GM19193 (cell line): ENCODE measurements around the gene CHPT1.

Source experiments
- POLR2A ChIP-seq: IDR thresholded peaks from 4 replicates; pipeline ENCODE4 v1.6.1; 2011; ENCODE audit not compliant: insufficient read depth, insufficient read length; ENCODE audit errors: extremely low read depth

The CHPT1 gene

DNA sequence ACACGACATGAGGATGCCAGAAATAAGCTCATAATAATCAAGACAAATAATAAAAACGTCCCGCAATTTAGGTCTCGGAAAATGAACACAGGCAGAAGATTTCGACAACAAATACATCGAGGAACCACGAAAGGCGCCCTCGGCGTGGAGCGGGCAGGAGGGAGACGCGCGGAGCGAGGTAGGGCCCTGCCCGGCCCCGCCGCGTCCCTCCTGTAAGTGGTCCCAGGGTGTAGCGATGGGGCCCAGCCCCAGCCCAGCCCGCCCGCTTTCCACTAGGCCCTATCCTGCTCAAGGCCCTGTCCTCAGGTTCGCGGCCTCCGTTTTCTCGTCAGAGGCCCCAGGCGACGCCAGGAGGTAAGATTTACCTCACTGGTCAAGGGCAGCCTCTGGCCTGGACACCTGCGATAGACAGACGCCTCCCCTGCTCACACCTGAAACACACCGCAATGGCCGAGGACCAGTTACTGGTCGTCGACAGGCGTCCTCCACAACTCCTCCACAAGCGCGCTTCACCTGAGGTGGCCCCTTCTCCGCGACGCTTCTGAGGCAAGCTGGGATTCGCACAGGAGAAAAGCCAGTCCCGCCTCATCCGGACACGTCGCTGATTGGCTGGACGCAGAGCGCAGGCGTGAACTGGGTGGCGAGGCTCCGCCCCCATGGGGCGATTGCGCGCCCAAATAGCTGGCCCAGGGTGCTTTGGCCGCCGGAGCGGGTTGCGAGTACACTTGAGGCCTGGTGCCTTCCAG, 41.7 kb downstream of the CHPT1 start, which contains the start of gene SYCP3:
TSS of gene SYCP3 (minus strand) at position 543 of the 746 bp plus-strand sequence. CDS start 1,527 bp downstream, outside the sequence.
- TF ChIP-seq POLR2A: no peak

DNA sequence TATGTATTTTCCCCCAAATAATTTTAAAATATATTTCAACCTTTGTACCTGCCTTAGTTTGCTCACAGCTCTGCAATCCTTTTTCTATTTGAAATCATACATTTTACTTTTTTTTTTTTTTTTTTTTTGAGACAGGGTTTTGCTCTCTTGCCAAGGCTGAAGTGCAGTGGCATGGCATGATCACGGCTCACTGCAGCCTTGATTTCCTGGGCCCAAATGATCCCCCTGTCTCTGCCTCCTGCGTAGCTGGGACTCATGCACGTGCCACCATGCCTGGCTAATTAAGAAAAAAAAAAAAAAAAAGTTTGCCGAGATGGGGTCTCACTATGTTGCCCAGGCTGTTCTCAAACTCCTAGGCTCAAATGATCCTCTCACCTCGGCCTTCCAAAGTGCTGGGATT, 43.1 kb downstream of the CHPT1 start:
- TF ChIP-seq POLR2A: no peak

GRCh38 chr12:101740980-101741379, 43.5 kb downstream of the CHPT1 start:
- no peak for TF ChIP-seq POLR2A

GRCh38 chr12:101743242-101743641, 45.8 kb downstream of the CHPT1 start:
- TF ChIP-seq POLR2A: no peak

DNA sequence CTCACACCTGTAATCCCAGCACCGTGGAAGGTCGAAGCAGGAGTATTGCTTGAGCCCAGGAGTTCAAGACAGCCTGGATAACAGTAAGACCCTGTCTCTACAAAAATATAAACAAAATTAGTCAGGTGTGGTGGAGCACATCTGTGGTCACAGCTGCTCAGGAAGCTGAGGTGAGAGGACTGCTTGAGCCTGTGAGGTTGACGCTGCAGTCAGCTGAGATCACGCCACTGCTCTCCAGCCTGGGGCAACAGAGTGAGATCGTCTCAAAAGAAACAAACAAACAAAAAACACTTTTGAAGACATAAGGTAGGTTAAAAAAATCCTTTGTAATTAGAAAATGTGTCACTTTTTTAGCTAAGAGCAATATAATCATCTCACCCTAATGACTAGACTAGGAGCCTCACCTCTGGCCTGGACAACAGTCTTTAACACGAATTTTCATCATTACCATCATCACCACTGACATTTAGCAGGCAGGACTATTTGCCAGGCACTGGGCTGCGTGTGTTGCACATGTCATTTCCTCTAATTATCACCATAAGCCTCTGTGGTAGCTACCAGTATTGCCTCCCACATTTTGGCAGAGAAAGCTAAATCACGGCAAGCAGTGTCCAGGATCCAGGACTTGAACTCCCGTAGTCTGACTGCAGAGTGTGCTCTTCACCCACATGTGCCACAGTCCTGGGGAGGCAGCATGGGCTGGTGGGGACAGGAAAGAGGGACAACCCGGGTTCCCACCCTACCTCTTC, 46.5 kb downstream of the CHPT1 start:
- no peak for TF ChIP-seq POLR2A

- TF ChIP-seq POLR2A: no peak
These were observed 48.0 kb downstream of the CHPT1 start for GRCh38 chr12:101745481-101745880.

- no peak for TF ChIP-seq POLR2A
These were observed 48.8 kb downstream of the CHPT1 start for GRCh38 chr12:101746196-101746595.

GRCh38 chr12:101746661-101747060, 49.2 kb downstream of the CHPT1 start:
- no peak for TF ChIP-seq POLR2A

DNA sequence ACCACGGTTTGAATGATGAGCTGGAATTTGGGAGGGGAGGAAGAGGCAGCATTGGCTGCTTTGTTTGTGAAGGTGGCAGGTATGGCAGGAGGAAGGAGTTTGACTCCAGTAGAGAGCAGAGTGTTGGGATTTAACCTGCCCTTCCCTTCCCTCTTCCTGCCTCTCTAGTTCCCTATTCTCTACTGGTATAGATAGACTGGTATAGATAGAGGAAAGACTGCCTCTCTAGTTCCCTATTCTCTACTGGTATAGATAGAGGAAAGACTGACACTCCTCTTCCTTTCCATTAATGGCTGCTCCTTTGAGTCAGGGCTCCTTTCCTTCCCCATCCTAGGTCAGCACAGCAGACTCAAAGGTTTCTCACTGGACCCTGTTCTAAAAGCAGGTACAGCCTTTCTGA, 50.3 kb downstream of the CHPT1 start:
- TF ChIP-seq POLR2A: no peak

GRCh38 chr12:101748907-101749306, 51.5 kb downstream of the CHPT1 start:
- no peak for TF ChIP-seq POLR2A

- no peak for TF ChIP-seq POLR2A
These were observed 52.2 kb downstream of the CHPT1 start for GRCh38 chr12:101749657-101750056.

DNA sequence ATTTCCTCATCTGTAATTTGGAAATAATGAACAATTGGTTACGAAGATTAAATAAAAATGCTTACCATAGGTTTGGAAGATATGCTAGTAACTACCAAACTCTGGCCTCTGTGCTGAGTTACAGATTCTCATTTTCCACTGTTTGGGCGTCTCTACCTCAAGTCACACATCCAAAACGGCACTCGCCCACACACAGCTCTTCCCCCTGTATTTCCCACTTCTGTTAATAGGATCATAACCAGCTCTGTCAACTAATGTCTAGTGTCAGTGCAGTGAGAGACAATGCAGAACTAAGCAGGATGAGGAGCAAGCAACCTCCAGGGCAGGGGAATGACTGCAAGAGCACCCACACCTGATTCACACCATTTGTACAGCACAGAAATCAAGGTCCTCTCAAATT, 52.7 kb downstream of the CHPT1 start:
- no peak for TF ChIP-seq POLR2A

DNA sequence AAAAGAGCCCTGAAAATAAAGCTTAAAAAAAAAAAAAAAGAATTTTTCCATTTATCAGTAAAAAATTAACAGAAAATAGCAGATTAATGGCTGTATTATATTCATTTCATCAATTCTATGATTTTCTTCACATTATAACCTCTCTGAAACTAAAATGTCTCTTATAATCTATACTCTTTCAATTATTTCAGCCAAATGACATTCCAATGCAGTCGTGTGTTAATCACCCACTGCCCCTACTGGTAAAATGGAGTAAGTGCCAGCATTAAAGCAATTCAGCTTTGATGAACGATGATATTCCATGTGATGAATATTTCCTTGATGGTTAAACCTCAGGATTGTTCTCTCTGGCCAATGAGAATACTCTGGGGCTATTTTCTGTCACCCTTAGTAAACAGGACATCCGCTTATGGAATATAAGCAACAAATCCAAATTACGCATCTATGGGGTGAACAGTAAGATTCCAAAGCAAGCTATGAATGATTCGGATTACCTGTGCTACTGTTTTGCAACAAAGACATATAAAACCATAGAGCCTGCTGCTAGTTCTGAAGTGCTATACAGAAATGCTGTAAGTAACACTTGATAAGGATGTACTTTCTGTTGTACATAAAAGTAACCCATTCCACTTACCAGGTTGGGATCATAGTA, 62.1 kb downstream of the CHPT1 start:
- no peak for TF ChIP-seq POLR2A

DNA sequence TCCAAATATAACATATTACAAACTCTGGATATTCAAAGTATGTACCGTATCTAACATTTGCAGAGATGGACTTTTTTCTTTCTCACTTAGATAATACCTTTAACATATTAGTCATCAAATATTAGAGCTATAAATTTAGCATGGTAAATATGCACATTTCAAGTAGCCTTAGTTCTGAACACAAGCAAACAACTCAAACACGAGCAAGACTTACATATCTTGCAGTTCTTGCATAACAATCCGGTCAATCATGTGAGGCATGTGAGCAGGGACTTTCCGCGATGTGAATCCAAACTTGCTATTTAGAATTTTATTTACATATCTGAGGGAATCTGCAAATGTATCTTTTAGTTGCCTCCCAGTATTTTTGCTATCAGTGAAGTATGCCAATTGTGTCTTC, 63.9 kb downstream of the CHPT1 start:
- no peak for TF ChIP-seq POLR2A

DNA sequence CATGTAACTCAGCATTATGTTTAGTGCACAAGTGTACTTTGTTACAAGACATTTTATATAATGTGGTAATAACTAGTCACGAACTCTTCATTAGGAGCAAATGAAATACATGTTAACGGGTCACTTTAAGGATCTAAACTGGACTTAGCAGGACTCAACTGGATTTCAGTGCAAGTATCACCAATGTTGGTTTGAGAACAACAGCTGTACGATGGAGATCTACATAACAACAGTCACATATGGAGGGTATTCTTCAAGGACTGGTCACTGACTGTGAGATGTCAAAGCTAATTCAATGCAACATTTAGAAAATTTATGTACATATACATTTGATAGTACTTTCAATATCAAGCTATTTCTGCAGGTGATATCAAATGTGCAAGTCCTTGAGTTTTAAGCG, 64.3 kb downstream of the CHPT1 start:
- TF ChIP-seq POLR2A: no peak
